ENCODE results near the gene TSPEAR.

TSPEAR gene

GRCh38 chr21:44502171-44502958 lies 209.0 kb downstream of the TSPEAR start:
- no peak for DNase-seq (ENCODE audit: low spot score)

GRCh38 chr21:44500111-44500510 lies 211.3 kb downstream of the TSPEAR start:
- DNase-seq (ENCODE audit: low spot score): no peak

DNA sequence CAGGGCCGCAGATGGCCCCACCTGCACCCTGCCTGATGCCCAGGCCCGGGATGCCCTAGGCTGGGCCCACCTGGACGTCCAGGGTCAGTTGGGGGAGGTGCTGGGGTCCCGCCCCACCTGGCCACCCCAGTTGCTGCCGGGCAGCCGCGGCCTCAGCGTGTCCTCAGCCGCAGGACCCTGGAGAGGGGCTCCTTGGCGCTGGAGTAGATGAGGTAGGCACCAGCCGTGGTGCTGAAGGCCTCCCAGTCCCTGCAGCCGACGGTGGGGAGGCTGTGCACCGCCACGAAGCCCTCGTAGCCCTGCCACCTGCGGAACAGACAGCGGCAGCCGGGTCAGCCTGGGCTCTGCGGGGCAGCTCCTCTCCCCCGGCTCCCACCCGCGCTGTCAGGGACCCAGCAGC lies 211.7 kb downstream of the TSPEAR start:
- no peak for DNase-seq (ENCODE audit: low spot score)

GRCh38 chr21:44499211-44499560 lies 212.2 kb downstream of the TSPEAR start:
- DNase-seq (ENCODE audit: low spot score): no peak

DNA sequence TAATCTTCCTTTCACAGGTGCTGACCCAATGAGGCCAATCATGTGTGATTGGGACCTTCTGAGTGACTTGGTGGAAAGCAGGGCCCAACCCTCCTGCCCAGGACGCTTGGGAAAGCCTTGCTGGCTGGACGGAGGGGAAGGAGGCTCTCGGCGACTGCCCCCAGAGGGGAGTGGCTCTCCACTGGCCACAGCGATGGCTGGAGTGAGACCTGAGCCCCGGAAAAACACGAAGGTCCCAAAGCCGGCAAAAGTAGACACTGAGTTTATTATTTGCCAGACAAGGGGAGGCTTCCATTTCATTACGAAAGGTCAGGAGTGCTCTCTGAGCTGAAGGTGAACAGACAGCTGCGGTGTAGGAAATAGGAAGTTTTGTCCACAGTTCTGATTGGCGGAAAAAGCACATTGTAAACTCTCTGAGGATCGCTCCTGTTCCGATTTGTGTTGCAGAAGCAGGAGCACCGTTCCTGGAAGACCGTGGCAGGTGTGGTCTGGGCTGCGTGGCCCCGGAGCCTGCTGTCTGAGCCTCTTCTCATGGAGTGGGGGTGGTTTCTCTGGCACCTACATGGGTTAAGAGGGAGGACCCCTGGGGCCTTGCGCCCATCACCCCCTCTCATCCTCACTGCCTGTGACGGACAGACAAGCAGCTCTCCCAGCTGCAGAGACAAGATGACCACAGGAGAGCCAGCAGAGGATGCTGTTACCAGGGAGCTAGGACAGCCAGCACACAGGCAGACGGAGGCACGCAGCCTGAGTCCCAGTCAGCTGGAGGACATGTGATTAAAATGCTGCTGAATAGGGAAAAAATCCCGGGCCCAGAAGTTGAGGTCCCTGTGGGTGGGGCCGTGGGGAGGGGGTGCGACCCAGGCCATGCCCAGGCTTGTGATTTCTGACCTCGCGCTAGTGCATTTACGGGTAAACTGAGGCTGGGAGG lies 212.8 kb downstream of the TSPEAR start:
- no peak for DNase-seq (ENCODE audit: low spot score)

DNA sequence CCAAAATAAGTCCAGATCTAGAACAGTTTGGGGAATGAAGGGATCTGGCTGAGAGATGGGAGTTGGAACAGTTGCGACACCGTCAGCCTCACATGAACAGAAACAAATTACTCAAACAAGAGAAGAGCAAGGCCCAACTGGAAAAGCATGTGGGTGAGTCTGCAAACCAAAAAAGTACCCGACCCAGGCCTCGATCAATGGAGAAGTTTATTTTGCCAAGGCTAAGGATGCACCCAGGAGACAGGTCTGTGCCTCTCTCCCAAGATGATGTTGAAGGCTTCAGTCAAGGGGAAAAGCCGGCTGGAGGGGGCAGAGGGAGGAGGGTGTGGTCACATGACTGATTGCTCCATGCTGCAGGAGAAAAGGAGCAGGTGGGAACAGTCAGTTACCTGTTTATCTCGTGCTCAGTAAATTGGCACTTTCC lies 213.7 kb downstream of the TSPEAR start:
- no peak for DNase-seq (ENCODE audit: low spot score)

- DNase-seq (ENCODE audit: low spot score): no peak
Observed at GRCh38 chr21:44496564-44497550, 214.5 kb downstream of the TSPEAR start.

DNA sequence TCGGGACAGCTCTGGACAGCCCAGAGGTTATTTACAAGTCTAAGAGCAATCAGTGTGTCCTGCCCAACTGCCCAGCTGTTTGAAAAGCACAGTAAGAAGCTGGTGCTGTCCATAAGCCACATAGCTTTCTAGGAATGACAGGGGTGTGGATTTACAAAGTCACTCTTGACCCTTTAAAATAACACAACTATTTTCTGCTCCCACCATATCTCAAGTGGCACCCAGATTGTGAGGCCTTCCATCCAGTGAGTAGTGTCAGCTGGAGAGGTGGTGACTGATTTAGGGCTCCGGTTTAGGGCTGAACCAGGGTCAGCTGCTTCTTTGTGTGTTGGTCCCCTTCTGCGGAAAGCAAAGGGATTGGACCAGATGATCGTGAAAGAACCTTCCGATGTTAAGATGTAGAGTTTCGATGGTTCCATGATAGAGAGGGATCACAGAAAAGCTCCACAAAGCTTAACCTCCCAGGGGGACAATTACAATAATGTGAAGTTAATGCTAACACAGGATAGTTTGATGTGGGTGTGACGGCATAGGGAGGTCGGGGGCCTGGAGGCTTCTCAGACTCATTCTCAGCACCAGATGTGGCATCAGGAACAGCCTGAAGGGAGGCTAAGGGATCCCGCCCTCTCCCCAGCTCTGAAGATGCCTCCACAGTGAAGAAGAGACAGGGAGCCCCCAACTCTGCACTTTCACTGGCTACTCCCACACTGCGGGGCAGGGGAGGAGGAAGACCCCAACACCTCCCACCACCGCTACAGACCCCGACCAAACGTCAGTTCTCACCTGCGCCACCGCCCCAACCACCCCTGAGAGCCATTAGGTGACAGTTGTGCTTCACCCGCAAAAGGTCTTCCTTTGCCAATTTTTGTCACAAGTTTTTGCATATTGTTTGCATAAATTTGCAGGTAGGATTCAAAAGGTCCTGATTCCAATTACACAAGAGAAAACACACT lies 215.5 kb downstream of the TSPEAR start:
- no peak for DNase-seq (ENCODE audit: low spot score)

GRCh38 chr21:44494956-44495355 lies 216.4 kb downstream of the TSPEAR start:
- no peak for DNase-seq (ENCODE audit: low spot score)

DNA sequence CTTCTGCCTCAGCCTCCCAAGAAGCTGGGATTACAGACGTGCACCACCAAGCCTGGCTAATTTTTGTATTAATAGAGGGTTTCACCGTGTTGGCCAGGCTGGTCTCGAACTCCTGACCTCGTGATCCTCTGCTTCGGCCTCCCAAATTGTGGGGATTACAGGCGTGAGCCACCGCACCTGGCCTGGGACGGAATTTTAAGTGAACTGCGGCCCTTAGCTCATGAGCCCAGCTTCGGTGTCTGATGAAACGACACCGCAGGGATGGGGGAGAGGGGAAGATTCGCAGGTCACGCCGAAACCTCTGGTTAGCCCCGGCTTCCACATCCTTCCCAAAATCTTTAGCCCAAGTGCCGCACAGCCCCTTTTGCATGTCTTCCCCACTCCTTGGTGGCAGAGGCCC lies 217.0 kb downstream of the TSPEAR start:
- no peak for DNase-seq (ENCODE audit: low spot score)

DNA sequence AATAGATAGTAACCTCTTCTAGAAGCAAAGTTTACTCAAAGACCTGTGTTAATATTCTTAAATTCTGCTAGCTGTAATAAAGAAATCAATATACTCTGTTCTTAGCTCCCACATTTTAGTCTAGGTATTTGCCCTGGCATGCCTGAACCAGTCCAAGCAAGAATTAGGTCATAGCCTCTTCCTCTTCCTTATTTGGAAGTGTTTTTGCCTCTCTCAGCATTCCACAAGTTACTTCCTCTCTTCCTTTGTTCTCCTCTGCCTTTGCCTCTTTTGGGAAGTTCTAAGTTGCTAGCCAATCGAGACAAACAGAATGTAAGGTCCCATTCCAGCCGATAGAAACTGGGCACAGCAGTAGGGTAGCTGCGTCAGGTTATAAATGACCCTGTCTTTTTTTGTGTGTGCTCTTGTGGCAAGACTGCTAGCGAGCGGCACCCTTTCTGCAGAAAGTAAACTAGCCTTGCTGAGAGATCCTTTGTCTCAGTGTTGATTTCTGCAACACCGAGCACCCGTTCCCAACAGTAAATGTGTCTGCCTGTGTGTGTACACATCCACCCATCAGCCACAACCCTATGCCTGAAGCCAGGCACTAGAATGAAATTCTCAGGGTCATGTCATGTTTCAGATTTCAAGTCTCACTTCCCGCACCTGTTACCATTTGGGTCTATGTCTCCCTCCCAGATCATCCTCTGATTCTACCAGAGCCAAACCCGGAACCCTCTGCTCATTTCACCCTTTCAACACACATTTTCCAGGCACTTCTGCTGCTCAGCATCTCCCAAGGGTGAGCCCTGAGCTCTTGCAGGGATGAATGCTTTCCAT lies 218.6 kb downstream of the TSPEAR start:
- no peak for DNase-seq (ENCODE audit: low spot score)

DNA sequence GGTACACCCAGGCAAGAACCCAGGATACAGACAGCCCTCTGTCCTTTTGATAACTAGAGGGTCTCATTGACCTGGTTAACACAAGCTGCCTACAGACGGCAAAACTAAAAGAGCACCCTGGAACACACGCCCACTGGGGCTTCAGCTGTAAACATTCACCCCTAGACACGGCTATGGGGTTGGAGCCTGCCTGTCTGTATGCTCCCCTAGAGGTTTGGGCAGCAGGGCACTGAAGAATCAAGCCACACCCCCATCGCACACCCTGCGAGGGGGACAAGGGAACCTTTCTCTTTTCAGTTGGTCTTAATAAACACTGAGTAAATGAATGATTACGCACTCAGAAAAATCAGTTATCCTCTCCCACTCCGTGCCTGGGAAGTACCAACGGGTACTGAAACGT lies 220.6 kb downstream of the TSPEAR start:
- DNase-seq (ENCODE audit: low spot score): no peak

DNA sequence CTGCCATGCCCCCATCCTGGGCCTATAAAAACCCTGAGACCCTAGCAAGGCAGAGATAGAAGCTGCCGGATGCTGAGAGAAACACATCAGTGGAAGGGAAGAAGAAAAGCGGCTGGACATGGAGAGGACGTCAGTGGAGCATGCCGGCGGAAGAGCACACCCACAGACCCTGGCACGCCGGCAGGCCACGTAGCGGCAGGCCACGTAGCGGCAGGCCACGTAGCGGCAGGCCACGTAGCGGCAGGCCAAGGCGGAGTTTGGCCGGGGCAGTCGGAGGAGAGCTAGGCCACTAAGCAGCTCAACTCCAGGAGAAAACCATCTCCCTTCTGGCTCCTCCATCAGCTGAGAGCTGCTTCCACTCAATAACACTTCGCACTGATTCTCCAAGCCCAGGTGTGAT lies 221.0 kb downstream of the TSPEAR start:
- no peak for DNase-seq (ENCODE audit: low spot score)

GRCh38 chr21:44489962-44490361 lies 221.4 kb downstream of the TSPEAR start:
- no peak for DNase-seq (ENCODE audit: low spot score)

GRCh38 chr21:44487831-44488230 lies 223.5 kb downstream of the TSPEAR start:
- DNase-seq (ENCODE audit: low spot score): peak; percentile 30

DNA sequence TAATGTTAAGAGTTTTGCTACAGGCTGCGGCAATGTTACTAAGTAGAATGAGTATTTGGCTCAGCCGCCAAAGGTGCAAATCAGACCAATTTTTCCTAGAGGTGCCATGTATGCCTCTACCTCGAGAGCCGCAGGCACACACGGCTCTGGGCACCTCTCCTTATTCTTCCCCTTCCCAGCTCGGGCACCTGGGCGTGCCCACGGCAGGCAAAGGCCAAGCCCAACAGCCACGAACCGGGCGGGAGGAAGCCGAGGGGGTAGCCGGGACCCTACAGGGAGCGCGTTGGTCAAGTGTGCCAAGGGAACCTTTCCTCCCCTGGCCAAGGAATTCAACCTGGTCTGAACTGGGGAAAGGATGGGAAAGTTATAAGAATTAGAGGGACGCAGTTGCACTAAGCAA lies 225.1 kb downstream of the TSPEAR start:
- DNase-seq (ENCODE audit: low spot score): no peak

DNA sequence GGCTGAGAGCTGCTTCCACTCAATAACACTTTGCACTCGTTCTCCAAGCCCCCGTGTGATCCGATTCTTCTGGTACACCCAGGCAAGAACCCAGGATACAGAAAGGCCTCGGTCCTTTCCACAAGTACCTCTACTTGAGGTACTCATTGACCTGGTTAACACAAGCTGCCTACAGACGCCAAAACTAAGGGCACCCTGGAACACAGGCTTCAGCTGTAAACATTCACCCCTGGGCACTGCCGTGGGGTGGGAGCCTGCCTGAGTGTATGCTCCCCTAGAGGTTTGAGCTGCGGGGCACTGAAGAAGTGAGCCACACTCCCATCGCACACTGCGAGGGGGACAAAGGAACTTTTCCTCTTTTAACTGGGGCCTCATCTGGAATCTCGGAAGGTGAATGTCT lies 225.6 kb downstream of the TSPEAR start:
- no peak for DNase-seq (ENCODE audit: low spot score)

DNA sequence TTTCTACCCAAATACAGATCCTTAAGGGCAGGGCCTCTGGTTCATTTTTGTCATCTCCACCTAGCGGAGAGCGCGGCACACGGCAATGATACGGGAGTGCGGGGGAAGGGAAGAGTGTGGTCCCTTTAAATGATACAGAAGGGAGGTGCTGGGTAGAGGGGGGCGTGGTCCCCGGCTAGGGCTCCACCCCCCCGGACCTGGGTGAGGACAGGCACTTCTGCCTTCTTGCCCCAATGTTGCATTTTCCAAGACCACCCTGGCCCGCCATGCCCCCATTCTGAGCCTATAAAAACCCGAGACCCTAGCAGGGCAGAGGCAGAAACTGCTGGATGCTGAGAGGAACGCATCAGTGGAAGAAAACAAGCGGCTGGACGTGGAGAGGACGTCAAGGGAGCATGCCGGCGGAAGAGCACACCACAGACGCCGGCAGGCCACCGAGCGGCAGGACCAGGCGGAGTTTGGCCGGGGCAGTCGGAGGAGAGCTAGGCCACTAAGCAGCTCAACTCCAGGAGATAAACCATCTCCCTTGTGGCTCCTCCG lies 226.0 kb downstream of the TSPEAR start:
- peak; percentile 42 for DNase-seq (ENCODE audit: low spot score)

DNA sequence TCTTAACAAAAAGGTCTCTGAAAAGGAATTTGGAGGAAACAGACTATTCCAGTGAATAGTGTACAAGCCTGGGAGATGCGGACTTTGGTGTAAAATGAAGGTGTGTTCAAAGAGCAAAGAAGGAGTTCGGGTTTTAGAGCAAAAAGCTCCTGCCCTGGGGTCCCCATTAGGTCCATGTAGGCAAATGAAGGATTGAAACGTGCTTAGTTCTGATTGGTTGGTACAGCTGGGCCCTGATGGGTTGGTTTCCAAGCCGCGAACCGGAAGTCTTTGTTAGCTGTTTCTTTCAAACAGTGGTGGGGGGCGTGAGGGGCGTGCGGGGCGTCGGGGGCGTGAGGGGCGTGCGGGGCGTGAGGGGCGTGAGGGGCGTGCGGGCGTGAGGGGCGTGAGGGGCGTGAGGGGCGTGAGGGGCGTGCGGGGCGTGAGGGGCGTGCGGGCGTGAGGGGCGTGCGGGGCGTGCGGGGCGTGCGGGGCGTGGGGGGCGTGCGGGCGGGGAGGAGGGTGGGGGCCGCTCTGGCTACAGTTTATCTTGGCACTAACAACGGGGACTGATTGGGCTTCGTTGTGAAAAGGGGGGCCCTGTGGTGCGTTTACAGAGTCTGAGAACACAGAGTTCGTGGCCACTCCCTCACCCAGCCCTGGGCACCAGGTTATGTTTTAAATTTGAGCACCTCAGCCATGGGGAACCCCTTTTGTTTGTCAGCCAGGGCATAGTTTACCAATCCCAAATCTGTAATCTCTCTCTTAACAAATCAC lies 226.7 kb downstream of the TSPEAR start:
- DNase-seq (ENCODE audit: low spot score): no peak

Measured in CD4-positive, alpha-beta T cell treated with Interleukin-6 at 100 ng/mL for 8 hours (primary cell).